DMS79 treated with DMSO at 0.1 percent for 48 hours (cell line): ENCODE measurements around the gene CIDEA.

Experiments
- DNase-seq: peaks from one replicate; lab custom pipeline; 2025; lab: John Stamatoyannopoulos, UW

The CIDEA gene

GRCh38 chr18:12301263-12302005 is 47.3 kb downstream of the CIDEA start:
- DNase-seq, result no peak

GRCh38 chr18:12302391-12303147 is 48.4 kb downstream of the CIDEA start:
- DNase-seq, result no peak

- DNase-seq, result peak; percentile 94
These were observed 50.4 kb downstream of the CIDEA start for GRCh38 chr18:12304351-12305210.

- DNase-seq, result no peak
These were observed 51.0 kb downstream of the CIDEA start for GRCh38 chr18:12305211-12305610.

- DNase-seq, result no peak
These were observed 51.9 kb downstream of the CIDEA start for GRCh38 chr18:12305930-12306629.

- no peak for DNase-seq
These were observed 52.9 kb downstream of the CIDEA start for GRCh38 chr18:12306752-12307700.

- DNase-seq, result peak; percentile 64
These were observed 53.7 kb downstream of the CIDEA start, which contains the start of gene TUBB6 for GRCh38 chr18:12307701-12308385. Gene TUBB6, plus strand, starts transcription at chr18:12308241. Its CDS starts 52 bp downstream, at chr18:12308293.

GRCh38 chr18:12308386-12309100 is 54.4 kb downstream of the CIDEA start:
- no peak for DNase-seq

- no peak for DNase-seq
These were observed 55.6 kb downstream of the CIDEA start for GRCh38 chr18:12309683-12310198.

- no peak for DNase-seq
These were observed 56.6 kb downstream of the CIDEA start for GRCh38 chr18:12310762-12311161.

- DNase-seq, result no peak
These were observed 58.8 kb downstream of the CIDEA start for GRCh38 chr18:12312976-12313375.

- no peak for DNase-seq
These were observed 59.5 kb downstream of the CIDEA start for GRCh38 chr18:12313530-12314245.

GRCh38 chr18:12314591-12315305 is 60.6 kb downstream of the CIDEA start:
- no peak for DNase-seq

GRCh38 chr18:12315490-12315889 is 61.3 kb downstream of the CIDEA start:
- DNase-seq, result no peak

GRCh38 chr18:12315911-12316310 is 61.8 kb downstream of the CIDEA start:
- DNase-seq, result no peak

GRCh38 chr18:12317664-12318333 is 63.6 kb downstream of the CIDEA start:
- DNase-seq, result no peak

GRCh38 chr18:12318334-12318697 is 64.2 kb downstream of the CIDEA start:
- DNase-seq, result no peak
